Measurements from ENCODE around the gene ASTN2.
A peak's percentile ranks its signal among the peaks of the same experiment; 100 is the strongest.

The ASTN2 gene

DNA sequence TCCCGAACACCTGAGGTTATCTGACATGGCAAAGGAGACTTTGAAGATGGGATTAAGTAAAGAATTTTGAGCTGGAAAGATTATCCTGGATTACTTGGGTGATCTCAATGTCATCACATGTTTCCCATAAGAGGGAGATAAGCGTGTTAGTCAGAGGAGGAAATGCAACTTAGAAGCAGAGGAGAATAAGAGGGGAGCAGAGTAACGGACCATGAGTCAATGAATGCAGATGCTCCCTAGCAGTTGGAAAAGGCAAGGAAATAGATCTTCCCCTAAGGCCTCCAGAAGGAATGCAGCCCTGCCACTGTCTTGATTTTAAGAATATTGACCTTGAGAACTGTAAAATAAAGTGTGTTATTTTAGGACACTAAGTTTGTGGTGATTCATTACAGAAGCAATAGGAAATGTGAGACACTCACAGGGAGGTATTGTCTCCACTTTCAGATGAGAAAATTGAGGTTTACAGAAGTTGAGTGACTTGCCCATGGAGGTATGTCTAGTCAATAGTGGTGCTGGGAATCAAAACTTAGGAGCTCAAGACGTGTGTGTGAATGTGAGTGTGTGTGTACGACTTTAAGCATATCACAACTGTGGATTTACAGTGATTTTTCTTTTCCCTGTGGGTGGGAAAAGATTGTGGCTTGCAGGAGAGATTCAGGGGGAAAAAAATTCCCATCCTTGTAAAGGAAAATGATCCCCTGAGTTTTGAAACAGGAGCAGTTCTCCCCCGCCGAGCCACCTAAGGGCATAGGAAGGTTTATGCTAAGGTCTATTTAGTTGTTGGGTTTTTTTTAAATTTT lies 602.4 kb downstream of the ASTN2 start:
- H3K27ac ChIP-seq = no peak overlapping the region
- no peak overlapping the region for H3K4me3 ChIP-seq (ENCODE audit: low read depth, low read length)
- peak; percentile 5 for DNase-seq
- H3K36me3 ChIP-seq (replicated peaks) = no peaks in the 10 kb centered on the region
- in situ Hi-C loops (cut with HindIII; ENCODE audit: low pct_ligation_motif_present, low sequenced_read_pairs) = no loop called here
- TF ChIP-seq, protein P1, sequence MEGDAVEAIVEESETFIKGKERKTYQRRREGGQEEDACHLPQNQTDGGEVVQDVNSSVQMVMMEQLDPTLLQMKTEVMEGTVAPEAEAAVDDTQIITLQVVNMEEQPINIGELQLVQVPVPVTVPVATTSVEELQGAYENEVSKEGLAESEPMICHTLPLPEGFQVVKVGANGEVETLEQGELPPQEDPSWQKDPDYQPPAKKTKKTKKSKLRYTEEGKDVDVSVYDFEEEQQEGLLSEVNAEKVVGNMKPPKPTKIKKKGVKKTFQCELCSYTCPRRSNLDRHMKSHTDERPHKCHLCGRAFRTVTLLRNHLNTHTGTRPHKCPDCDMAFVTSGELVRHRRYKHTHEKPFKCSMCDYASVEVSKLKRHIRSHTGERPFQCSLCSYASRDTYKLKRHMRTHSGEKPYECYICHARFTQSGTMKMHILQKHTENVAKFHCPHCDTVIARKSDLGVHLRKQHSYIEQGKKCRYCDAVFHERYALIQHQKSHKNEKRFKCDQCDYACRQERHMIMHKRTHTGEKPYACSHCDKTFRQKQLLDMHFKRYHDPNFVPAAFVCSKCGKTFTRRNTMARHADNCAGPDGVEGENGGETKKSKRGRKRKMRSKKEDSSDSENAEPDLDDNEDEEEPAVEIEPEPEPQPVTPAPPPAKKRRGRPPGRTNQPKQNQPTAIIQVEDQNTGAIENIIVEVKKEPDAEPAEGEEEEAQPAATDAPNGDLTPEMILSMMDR (IDR thresholded peaks at IDR 0.05; ENCODE audit: low read depth, low read length, missing control alignments) = no peak
- no peaks in the 10 kb centered on the region for H3K27me3 ChIP-seq (replicated peaks)

DNA sequence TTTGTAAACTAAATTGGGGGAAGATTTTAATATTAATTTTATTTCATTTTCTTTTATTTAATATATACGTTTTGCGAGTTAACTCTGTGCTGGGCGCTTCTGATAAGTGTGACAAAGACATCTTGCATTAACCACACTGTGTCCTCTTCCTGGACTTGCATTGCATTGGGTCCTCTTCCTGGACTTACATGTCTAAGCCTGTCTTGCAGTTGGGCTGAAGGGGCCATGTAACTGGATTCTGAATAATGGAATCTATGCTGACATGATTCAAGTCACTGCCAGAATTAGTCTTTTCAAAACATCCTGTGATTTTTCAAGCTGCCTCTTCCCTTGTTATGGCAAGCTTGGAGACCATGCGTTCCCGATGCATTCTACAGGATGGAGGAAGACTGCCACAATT lies 605.2 kb downstream of the ASTN2 start:
- in situ Hi-C loops (cut with HindIII; ENCODE audit: low pct_ligation_motif_present, low sequenced_read_pairs) = no loop called here
- DNase-seq = no peak
- no peak overlapping the region for H3K4me3 ChIP-seq (ENCODE audit: low read depth, low read length)
- TF ChIP-seq, protein P1 (IDR thresholded peaks at IDR 0.05; ENCODE audit: low read depth, low read length, missing control alignments) = no peak
- H3K27me3 ChIP-seq (replicated peaks) = no peaks in the 10 kb centered on the region
- no peak overlapping the region for H3K27ac ChIP-seq
- no peaks in the 10 kb centered on the region for H3K36me3 ChIP-seq (replicated peaks)

DNA sequence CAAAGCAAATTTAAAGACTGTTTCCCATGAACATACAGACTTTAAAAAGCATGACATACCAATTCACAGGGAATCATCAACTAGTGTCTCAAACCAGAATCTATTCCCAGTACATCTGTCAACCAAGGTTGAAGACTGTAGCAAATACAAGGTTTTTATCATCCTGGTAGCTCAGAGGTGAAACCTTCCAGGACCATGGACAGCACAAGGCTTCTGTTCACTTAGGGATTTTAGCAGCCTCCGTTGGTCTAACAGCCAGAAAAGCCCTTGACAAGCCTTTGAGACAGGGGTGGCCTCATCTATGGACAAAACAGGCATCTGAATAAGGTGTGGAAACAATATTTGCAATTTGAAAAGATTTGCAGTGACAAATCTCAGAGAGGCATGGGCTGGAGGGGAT lies 608.8 kb downstream of the ASTN2 start:
- TF ChIP-seq, protein P1 (IDR thresholded peaks at IDR 0.05; ENCODE audit: low read depth, low read length, missing control alignments) = no peak
- peak; percentile 9 for DNase-seq
- H3K36me3 ChIP-seq (replicated peaks) = no peaks in the 10 kb centered on the region
- in situ Hi-C loops (cut with HindIII; ENCODE audit: low pct_ligation_motif_present, low sequenced_read_pairs) = no loop called here
- H3K4me3 ChIP-seq (ENCODE audit: low read depth, low read length) = no peak overlapping the region
- no peak overlapping the region for H3K27ac ChIP-seq
- H3K27me3 ChIP-seq (replicated peaks) = no peaks in the 10 kb centered on the region

DNA sequence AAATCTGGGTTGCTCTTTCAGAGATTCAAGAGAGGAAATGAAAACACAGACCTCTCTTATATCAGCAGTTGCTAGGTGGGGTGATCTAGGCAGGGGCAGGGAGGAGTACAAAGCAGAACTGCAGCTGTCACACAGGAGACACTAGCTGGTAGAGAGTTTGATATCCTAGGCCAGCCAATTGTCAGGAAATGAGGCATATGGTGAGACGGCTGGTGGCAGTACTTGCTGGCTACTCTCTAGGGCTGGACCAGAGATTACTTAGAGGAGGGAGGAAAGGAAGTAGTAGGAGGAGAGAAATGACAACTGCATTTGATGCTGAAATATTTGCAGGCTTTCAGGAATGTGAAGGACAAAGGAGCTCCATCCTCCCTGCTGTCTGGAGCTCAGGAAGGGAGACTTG lies 614.0 kb downstream of the ASTN2 start:
- DNase-seq = no peak
- Histone ChIP-seq H3K36me3 (replicated peaks) (no peaks in the 10 kb centered on the region), H3K4me3 (ENCODE audit: low read depth, low read length) (no peak overlapping the region), H3K27me3 (replicated peaks) (no peaks in the 10 kb centered on the region), H3K27ac (no peak overlapping the region)
- in situ Hi-C loops (cut with HindIII; ENCODE audit: low pct_ligation_motif_present, low sequenced_read_pairs) = no loop called here
- TF ChIP-seq, protein P1 (IDR thresholded peaks at IDR 0.05; ENCODE audit: low read depth, low read length, missing control alignments) = no peak

DNA sequence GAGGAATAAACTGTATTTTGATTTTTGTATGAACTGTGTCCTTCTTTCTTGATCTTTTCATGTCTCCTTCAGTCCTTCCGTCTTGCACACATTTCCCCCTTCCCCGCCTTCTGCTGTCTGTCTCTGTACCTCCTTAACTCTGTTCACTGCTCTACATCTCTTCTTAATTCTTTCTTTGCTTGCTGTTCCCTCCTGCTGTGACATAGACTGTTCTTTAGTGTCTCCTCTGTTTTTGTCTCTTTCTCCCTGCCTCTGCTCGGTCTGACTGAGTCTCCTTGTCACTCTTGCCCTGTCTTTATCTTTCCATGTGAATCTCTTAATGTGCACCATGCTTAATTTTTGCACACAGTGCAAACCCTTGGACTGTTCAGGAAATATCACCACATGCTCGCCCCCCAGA lies 614.8 kb downstream of the ASTN2 start:
- TF ChIP-seq, protein P1 (IDR thresholded peaks at IDR 0.05; ENCODE audit: low read depth, low read length, missing control alignments) = no peak
- H3K36me3 ChIP-seq (replicated peaks) = no peaks in the 10 kb centered on the region
- H3K4me3 ChIP-seq (ENCODE audit: low read depth, low read length) = no peak overlapping the region
- no peak overlapping the region for H3K27ac ChIP-seq
- H3K27me3 ChIP-seq (replicated peaks) = no peaks in the 10 kb centered on the region
- DNase-seq = no peak
- in situ Hi-C loops (cut with HindIII; ENCODE audit: low pct_ligation_motif_present, low sequenced_read_pairs) = no loop called here

DNA sequence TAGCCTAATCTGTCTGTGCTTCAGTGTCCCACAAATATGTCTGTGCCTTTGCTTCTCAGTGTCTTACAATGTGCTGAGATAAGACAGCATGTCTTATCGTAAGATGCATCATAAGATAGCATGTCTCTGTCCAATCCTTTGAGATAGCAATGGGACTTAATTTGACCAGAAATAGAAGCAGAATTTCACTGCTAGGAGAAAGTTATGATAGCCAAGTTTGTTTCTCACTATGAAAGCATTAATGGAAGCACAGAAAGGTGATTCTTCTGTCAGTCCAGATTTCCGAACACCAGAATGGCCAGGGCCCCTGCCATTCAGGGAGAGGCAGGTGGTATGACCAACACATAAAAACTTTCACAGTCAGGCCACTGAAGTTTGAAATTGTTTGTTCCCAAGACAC lies 616.3 kb downstream of the ASTN2 start:
- H3K27ac ChIP-seq = no peak overlapping the region
- TF ChIP-seq, protein P1 (IDR thresholded peaks at IDR 0.05; ENCODE audit: low read depth, low read length, missing control alignments) = no peak
- DNase-seq = no peak
- H3K4me3 ChIP-seq (ENCODE audit: low read depth, low read length) = no peak overlapping the region
- no peaks in the 10 kb centered on the region for H3K36me3 ChIP-seq (replicated peaks)
- in situ Hi-C loops (cut with HindIII; ENCODE audit: low pct_ligation_motif_present, low sequenced_read_pairs) = no loop called here
- H3K27me3 ChIP-seq (replicated peaks) = no peaks in the 10 kb centered on the region

All from brain microvascular endothelial cell (primary cell).